Measurements from ENCODE around the gene MRPL53. TPM values are rescaled to one million over a fixed set of nuclear protein-coding genes. Genes with fewer than 3 reads are reported as not detected.

The MRPL53 gene
- total and polyA plus RNA-seq, 2 of the 8 experiments (the other 6 are each of a cell fraction or from before 2014, with no cell fraction given): 36.6 to 46.3 TPM

DNA sequence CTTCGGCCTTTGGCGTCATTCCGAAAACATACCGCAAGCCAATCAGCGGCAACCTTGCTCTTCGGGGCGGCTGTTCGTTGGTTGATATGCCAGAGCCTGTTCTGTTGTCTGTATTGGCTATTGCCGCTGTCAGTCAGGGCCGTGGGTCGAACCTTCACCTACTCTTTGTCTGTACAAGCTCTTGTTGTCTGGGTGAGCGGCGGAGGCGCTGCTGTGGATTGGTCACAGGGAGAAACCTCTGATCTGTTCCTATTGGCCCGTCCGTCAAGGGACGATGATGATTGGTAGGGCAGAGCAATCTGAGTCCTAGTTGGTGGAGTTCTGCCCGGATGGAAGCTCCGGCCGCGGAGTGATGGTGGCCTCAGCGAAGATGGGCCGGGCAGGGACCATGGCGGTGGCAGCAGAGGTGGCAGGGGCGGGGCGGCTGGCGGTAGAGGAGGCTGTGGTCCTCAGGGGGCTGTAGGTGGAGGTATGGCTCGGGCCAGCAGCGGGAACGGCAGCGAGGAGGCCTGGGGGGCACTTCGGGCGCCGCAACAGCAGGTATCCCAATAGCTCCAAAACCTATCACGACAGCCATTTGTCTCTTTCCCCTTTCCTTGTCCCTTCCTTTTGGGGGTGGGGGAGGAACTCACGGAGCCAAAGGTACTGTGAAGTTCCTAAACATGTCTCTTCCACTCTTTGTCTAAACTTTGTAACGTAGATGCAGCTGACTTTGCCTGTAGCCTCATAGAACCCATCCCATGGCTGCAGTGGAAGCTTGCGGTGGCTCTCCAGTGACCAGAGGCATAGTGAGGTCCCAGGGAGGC lies 14.1 kb downstream of the MRPL53 start, which contains the start of gene WBP1 (continued):
- TF ChIP-seq SP1 (IDR thresholded peaks at IDR 0.05; ENCODE audit: low read depth, low read length) (peak; percentile 97), SP2 (IDR thresholded peaks at IDR 0.05; ENCODE audit: low read length) (peak; percentile 86), TAF1 (IDR thresholded peaks at IDR 0.05; ENCODE audit: low read depth, low read length) (peak; percentile 29; the same call in 1 of the 2 replicates)
